Activated CD4-positive, alpha-beta T cell treated with anti-CD3 and anti-CD28 coated beads for 36 hours (primary cell): ENCODE data around the gene ME1. TPM values are rescaled to one million over a fixed set of nuclear protein-coding genes. Genes with fewer than 3 reads are reported as not detected.

ENCODE experiments used
- ATAC-seq: fragments of 200-7000 bp; cut with Tn5 transposase; one replicate; pipeline ENCODE4 v1.10.0; 2021; ENCODE audit warnings: mild to moderate bottlenecking, moderate library complexity
- CTCF ChIA-PET: fragments of 350-600 bp; sonication (Branson Sonifier 250); formaldehyde crosslinking; loops from one replicate; lab custom pipeline; 2021; ENCODE audit warnings: antibody characterized with exemption; lab: Charles Lee
- POLR2A ChIA-PET: fragments of 350-600 bp; sonication (Branson Sonifier 250); formaldehyde crosslinking; loops from one replicate; lab custom pipeline; 2021; ENCODE audit warnings: antibody characterized with exemption, inconsistent platforms; lab: Charles Lee
- DNase-seq: peaks from one replicate; pipeline ENCODE4 v3.0.0-alpha.2; 2020
- H3K27ac Mint-ChIP-seq: one replicate; pipeline ENCODE4 v1.8.0; 2021; ENCODE audit warnings: mixed read lengths
- H3K27me3 Mint-ChIP-seq: one replicate; pipeline ENCODE4 v1.8.0; 2021; ENCODE audit warnings: mixed read lengths
- H3K36me3 Mint-ChIP-seq: one replicate; pipeline ENCODE4 v1.8.0; 2021; ENCODE audit warnings: low read depth, mixed read lengths
- H3K4me1 Mint-ChIP-seq: one replicate; pipeline ENCODE4 v1.8.0; 2021; ENCODE audit warnings: mixed read lengths
- H3K4me3 Mint-ChIP-seq: one replicate; pipeline ENCODE4 v1.8.0; 2021; ENCODE audit warnings: mild to moderate bottlenecking, moderate library complexity, mixed read lengths
- H3K9me3 Mint-ChIP-seq: one replicate; pipeline ENCODE4 v1.8.0; 2021; ENCODE audit warnings: low read depth, mixed read lengths
- intact Hi-C, 2 experiments: fragments of 100-400 bp; cut with DNase I in 1 of 2; cut with micrococcal nuclease in 1 of 2; formaldehyde crosslinking; loops; one replicate each; pipeline versions ENCODE4 v1.14.2 to v1.15.1; 2022 to 2024; cut with DNase I, micrococcal nuclease
- total RNA-seq, 2 experiments: library from RNA; stranded (reverse); gene quantifications; one replicate each; pipeline ENCODE4 v1.2.3, GENCODE V29; 2021

The ME1 gene
- total RNA-seq, 2 experiments from 2014 or later: 0.05 TPM

GRCh38 chr6:83185096-83185495 lies 245.8 kb downstream of the ME1 start:
- peaks cover 10% of the 10 kb centered on the region for H3K4me1 Mint-ChIP-seq
- no peak overlapping the region for H3K27ac Mint-ChIP-seq
- no peaks in the 10 kb centered on the region for H3K27me3 Mint-ChIP-seq
- DNase-seq: no peak
- ATAC-seq: no peak
- no peaks in the 10 kb centered on the region for H3K9me3 Mint-ChIP-seq
- H3K36me3 Mint-ChIP-seq: peaks cover 50% of the 10 kb centered on the region
- ChIA-PET POLR2A (no interaction called here), CTCF (interaction anchor here (0.8 to 7.0 kb wide), 3 partner anchors 30 to 119 kb away, joined by 3 to 33 read pairs (median 3); partner anchors contain the start of genes DOP1A and UBE3D)
- intact Hi-C loops: no loop called here
- no peak overlapping the region for H3K4me3 Mint-ChIP-seq

- no peak overlapping the region for H3K4me3 Mint-ChIP-seq
- DNase-seq (no peak), ATAC-seq (no peak)
- no peaks in the 10 kb centered on the region for H3K9me3 Mint-ChIP-seq
- CTCF ChIA-PET: interaction anchor here (1.1 to 1.5 kb wide), 4 partner anchors 11 to 39 kb away, joined by 3 to 4 read pairs (median 3); no protein-coding TSS in a partner anchor
- H3K27me3 Mint-ChIP-seq: no peaks in the 10 kb centered on the region
- no peak overlapping the region for H3K27ac Mint-ChIP-seq
- POLR2A ChIA-PET: no interaction called here
- intact Hi-C loops: no loop called here
- peaks cover 44% of the 10 kb centered on the region for H3K36me3 Mint-ChIP-seq
- H3K4me1 Mint-ChIP-seq: no peaks in the 10 kb centered on the region
These were observed 247.6 kb downstream of the ME1 start for GRCh38 chr6:83183082-83183828.

GRCh38 chr6:83182114-83182513 lies 248.7 kb downstream of the ME1 start:
- intact Hi-C loops: no loop called here
- no peak overlapping the region for H3K27ac Mint-ChIP-seq

GRCh38 chr6:83180426-83180950 lies 250.4 kb downstream of the ME1 start:
- Mint-ChIP-seq H3K4me3 (no peak overlapping the region), H3K9me3 (no peaks in the 10 kb centered on the region), H3K4me1 (no peaks in the 10 kb centered on the region), H3K27me3 (no peaks in the 10 kb centered on the region), H3K27ac (no peak overlapping the region), H3K36me3 (peaks cover 46% of the 10 kb centered on the region)
- CTCF ChIA-PET: interaction anchor here (1.8 kb wide), 1 partner anchor 8 kb away, joined by 4 read pairs; no protein-coding TSS in a partner anchor
- ATAC-seq (no peak), DNase-seq (no peak)
- intact Hi-C loops: no loop called here
- POLR2A ChIA-PET: no interaction called here

More at GRCh38 chr6:83182114-83182513, 248.7 kb downstream of the ME1 start:
- Mint-ChIP-seq H3K9me3 (no peaks in the 10 kb centered on the region), H3K36me3 (peaks cover 49% of the 10 kb centered on the region), H3K27me3 (no peaks in the 10 kb centered on the region), H3K4me3 (no peak overlapping the region), H3K4me1 (no peaks in the 10 kb centered on the region)
- ChIA-PET POLR2A (no interaction called here), CTCF (interaction anchor here (0.7 kb wide), 1 partner anchor 20 kb away, joined by 3 read pairs; no protein-coding TSS in a partner anchor)
- ATAC-seq (no peak), DNase-seq (no peak)

GRCh38 chr6:83176246-83176645 lies 254.6 kb downstream of the ME1 start:
- Mint-ChIP-seq H3K4me1 (no peaks in the 10 kb centered on the region), H3K36me3 (peaks cover 27% of the 10 kb centered on the region), H3K4me3 (no peak overlapping the region), H3K9me3 (no peaks in the 10 kb centered on the region), H3K27me3 (no peaks in the 10 kb centered on the region), H3K27ac (no peak overlapping the region)
- intact Hi-C loops: no loop called here
- ChIA-PET CTCF (no interaction called here), POLR2A (no interaction called here)
- DNase-seq (no peak), ATAC-seq (no peak)

- intact Hi-C loops: no loop called here
- H3K27ac Mint-ChIP-seq: no peak overlapping the region
- DNase-seq: no peak
- peaks cover 46% of the 10 kb centered on the region for H3K36me3 Mint-ChIP-seq
- CTCF ChIA-PET: interaction anchor here (1.4 kb wide), 1 partner anchor 102 kb away, joined by 4 read pairs; the partner anchor contains the start of gene DOP1A
- H3K4me3 Mint-ChIP-seq: no peak overlapping the region
- no peak for ATAC-seq
- H3K9me3 Mint-ChIP-seq: no peaks in the 10 kb centered on the region
- H3K27me3 Mint-ChIP-seq: no peaks in the 10 kb centered on the region
- POLR2A ChIA-PET: no interaction called here
- H3K4me1 Mint-ChIP-seq: no peaks in the 10 kb centered on the region
These were observed 261.3 kb downstream of the ME1 start for GRCh38 chr6:83169511-83169910.

- intact Hi-C loops: no loop called here
- ChIA-PET CTCF (interaction anchor here (1.4 kb wide), 1 partner anchor 102 kb away, joined by 4 read pairs; the partner anchor contains the start of gene DOP1A), POLR2A (no interaction called here)
- H3K4me3 Mint-ChIP-seq: no peak overlapping the region
- no peak for ATAC-seq
- H3K4me1 Mint-ChIP-seq: no peaks in the 10 kb centered on the region
- H3K27me3 Mint-ChIP-seq: no peaks in the 10 kb centered on the region
- H3K27ac Mint-ChIP-seq: no peak overlapping the region
- H3K36me3 Mint-ChIP-seq: peaks cover 45% of the 10 kb centered on the region
- no peak for DNase-seq
- H3K9me3 Mint-ChIP-seq: no peaks in the 10 kb centered on the region
These were observed 261.7 kb downstream of the ME1 start for GRCh38 chr6:83169106-83169505.

GRCh38 chr6:83168556-83168955 lies 262.3 kb downstream of the ME1 start:
- intact Hi-C loops: no loop called here
- CTCF ChIA-PET: interaction anchor here (0.6 kb wide), 1 partner anchor 53 kb away, joined by 3 read pairs; no protein-coding TSS in a partner anchor

GRCh38 chr6:83167726-83168278 lies 263.0 kb downstream of the ME1 start:
- H3K36me3 Mint-ChIP-seq: peaks cover 39% of the 10 kb centered on the region
- intact Hi-C loops: no loop called here

More at GRCh38 chr6:83168556-83168955, 262.3 kb downstream of the ME1 start:
- DNase-seq (no peak), ATAC-seq (no peak)
- POLR2A ChIA-PET: no interaction called here
- Mint-ChIP-seq H3K4me3 (no peak overlapping the region), H3K9me3 (no peaks in the 10 kb centered on the region), H3K27me3 (no peaks in the 10 kb centered on the region), H3K27ac (no peak overlapping the region), H3K36me3 (peaks cover 45% of the 10 kb centered on the region), H3K4me1 (no peaks in the 10 kb centered on the region)

More at GRCh38 chr6:83167726-83168278, 263.0 kb downstream of the ME1 start:
- H3K27ac Mint-ChIP-seq: no peak overlapping the region
- no peaks in the 10 kb centered on the region for H3K4me1 Mint-ChIP-seq
- DNase-seq (no peak), ATAC-seq (no peak)
- POLR2A ChIA-PET: no interaction called here
- no peaks in the 10 kb centered on the region for H3K9me3 Mint-ChIP-seq
- CTCF ChIA-PET: interaction anchor here (0.6 to 1.2 kb wide), 2 partner anchors 52 to 101 kb away, joined by 3 to 4 read pairs; partner anchors contain the start of gene DOP1A
- no peak overlapping the region for H3K4me3 Mint-ChIP-seq
- no peaks in the 10 kb centered on the region for H3K27me3 Mint-ChIP-seq
